LNCaP clone FGC (cell line): ENCODE measurements around the gene DDX41.
"Not testable (repeated sequence)": the region's sequence is repeated elsewhere in the genome, so short reads cannot be mapped to it uniquely, and the experiment has no call there.

Experiments used
- DNase-seq: peaks from one replicate; pipeline ENCODE4 v3.0.0-alpha.2; 2011; ENCODE audit warnings: low read depth
- H3K4me3 ChIP-seq: 2 replicates; pipeline ENCODE4 v1.5.1; 2011; ENCODE audit warnings: mild to moderate bottlenecking, low read depth, low read length, control low read depth
- CTCF ChIP-seq: IDR thresholded peaks from 2 replicates; pipeline ENCODE4 v1.5.1; 2012; ENCODE audit warnings: mild to moderate bottlenecking; ENCODE audit not compliant: control insufficient read depth, insufficient read depth; ENCODE audit errors: extremely low read depth

Gene DDX41

DNA sequence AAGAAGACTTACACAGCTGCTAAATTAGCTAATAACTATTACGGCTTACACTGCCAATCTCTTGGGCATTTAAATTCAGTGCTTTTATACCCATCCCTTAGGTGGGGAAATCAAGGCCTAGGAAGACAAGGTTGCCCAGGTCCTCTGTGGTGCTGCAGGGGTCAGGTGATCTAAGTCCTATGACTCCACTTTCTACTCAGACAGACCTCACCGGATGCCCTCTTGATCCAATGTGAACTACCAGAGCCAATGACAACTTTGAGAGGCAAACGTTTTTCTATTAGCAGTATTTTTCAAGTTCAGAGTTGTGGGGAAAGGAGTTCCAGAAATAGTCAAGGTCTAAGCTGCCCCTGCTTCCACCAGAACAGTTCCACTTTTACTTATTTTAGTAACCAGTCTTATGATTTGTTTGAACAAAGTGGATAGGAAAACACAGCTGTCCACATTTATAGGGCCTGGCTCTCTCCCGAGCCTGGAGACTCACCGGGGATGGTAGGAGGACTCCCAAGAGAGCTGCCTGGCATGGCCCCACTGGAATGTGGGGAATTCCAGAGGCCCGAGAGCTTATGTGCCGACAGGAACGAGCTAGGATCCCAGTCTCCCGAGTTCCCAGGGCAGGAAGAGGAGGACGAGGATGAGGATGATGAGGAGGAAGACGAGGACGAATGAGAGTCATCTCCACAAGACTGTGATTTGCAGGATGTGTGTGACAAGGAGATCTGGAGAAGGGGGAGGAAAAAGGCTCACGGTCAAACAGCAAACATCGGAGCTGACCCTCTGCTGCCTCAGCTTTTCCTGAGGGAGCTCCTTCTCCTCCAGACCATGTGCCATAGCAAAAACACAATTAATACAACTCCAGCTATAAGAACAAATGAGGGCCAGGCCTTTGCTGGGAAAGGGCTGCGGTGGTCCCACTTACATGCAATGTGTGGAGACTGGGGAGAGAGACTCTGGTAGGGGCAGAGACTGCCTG lies 20.9 kb upstream of the DDX41 start:
- H3K4me3 ChIP-seq: peak overlapping the region; percentile 14

DNA sequence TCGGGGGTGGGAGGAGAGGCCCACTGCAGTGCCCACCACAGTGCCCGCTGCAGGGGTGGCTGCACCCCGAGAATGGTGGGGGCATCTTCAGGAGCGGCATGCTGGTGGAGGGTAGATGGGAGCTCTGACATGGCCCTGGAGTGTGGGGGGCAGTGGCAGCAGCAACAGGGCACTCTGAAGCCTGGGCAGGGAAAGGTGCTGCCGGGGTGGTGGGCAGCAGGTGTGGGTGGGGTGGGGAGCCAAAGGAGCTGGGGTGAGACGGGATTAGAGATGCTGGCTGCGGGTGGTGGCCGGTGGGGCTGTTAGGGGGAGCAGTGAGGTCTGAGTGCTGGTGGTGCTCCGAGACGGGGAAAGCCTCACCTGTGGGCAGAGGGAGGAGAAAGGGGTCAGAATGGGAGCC lies 19.6 kb upstream of the DDX41 start:
- H3K4me3 ChIP-seq: no peak overlapping the region
- no peak for TF ChIP-seq CTCF
- DNase-seq: no peak

More for the DNA sequence above, 20.9 kb upstream of the DDX41 start:
- peak; percentile 94 for DNase-seq
- no peak for TF ChIP-seq CTCF

DNA sequence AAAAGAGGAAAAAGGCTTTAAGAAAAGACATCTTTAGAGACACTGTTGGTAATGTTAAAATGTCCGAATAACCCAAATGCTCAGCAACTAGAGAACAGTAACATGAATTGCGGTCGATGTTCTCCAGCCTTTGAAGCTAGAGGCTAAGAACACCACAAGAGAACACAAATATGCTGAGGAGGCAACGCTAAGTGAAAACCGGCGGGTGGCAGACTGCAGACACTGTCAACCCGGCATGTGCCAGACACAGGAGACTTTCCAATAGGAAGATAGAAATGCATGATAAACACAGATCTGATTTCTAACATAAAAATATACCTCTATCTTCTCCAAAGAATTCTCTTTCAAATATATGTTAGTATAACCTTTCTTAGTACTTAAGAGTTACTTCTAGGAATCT lies 18.4 kb upstream of the DDX41 start:
- no peak overlapping the region for H3K4me3 ChIP-seq
- no peak for DNase-seq
- peak; percentile 37; the same call in 1 of the 2 replicates for TF ChIP-seq CTCF

GRCh38 chr5:177534433-177534832 lies 17.7 kb upstream of the DDX41 start:
- not testable (repeated sequence) for DNase-seq, H3K4me3 ChIP-seq

GRCh38 chr5:177531209-177531940 lies 14.6 kb upstream of the DDX41 start:
- no peak for TF ChIP-seq CTCF
- peak; percentile 25 for DNase-seq
- H3K4me3 ChIP-seq: no peak overlapping the region

DNA sequence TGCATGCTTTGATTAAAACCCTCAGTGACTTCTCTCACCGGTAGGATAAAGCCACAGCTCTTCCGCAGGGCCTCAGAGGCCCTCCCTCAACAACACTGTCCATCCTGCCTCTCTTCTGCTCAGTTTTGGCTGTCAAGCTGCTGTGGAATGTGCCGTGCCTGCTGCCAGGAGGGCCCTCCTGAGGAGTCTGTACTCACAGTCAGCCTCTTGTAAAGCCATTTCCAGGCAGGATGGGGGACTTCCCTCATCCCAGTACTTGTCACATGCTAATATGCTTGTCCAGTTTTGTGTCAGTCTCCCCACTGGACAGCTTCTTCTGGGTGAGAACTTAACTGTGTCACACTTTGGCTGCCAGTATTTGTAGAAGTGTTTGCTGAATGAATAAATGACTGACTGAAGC lies 13.9 kb upstream of the DDX41 start:
- no peak overlapping the region for H3K4me3 ChIP-seq
- DNase-seq: no peak
- no peak for TF ChIP-seq CTCF
